Effector memory CD4-positive, alpha-beta T cell (primary cell): ENCODE data around the gene AKNA.
"Not testable (repeated sequence)": the region's sequence is repeated elsewhere in the genome, so short reads cannot be mapped to it uniquely, and the experiment has no call there.

Source experiments
- DNase-seq, 3 donors: peaks; one replicate each; pipeline ENCODE4 v3.0.0-alpha.2; 2020
- H3K27ac ChIP-seq: 2 replicates; pipeline ENCODE4 v1.7.0; 2013; ENCODE audit warnings: mild to moderate bottlenecking, low read length, moderate library complexity; ENCODE audit not compliant: insufficient read depth, poor library complexity, severe bottlenecking
- H3K27me3 ChIP-seq: replicated peaks from 2 replicates; pipeline ENCODE4 v1.7.0; 2013; ENCODE audit warnings: mild to moderate bottlenecking, low read length; ENCODE audit not compliant: insufficient read depth, control insufficient read depth, poor library complexity, severe bottlenecking
- H3K36me3 ChIP-seq: 2 replicates; pipeline ENCODE4 v1.7.0; 2013; ENCODE audit warnings: mild to moderate bottlenecking, low read length, moderate library complexity; ENCODE audit not compliant: control insufficient read depth, insufficient read depth
- H3K4me1 ChIP-seq: 2 replicates; pipeline ENCODE4 v1.7.0; 2013; ENCODE audit warnings: low read length, mild to moderate bottlenecking; ENCODE audit not compliant: control insufficient read depth, insufficient read depth, poor library complexity, severe bottlenecking
- H3K4me3 ChIP-seq: 2 replicates; pipeline ENCODE4 v1.7.0; 2013; ENCODE audit warnings: low read length, low read depth, mild to moderate bottlenecking; ENCODE audit not compliant: insufficient read depth, poor library complexity, severe bottlenecking
- H3K9me3 ChIP-seq: 2 replicates; pipeline ENCODE4 v1.7.0; 2013; ENCODE audit warnings: mild to moderate bottlenecking, low read length, moderate library complexity; ENCODE audit not compliant: control insufficient read depth

Gene AKNA

DNA sequence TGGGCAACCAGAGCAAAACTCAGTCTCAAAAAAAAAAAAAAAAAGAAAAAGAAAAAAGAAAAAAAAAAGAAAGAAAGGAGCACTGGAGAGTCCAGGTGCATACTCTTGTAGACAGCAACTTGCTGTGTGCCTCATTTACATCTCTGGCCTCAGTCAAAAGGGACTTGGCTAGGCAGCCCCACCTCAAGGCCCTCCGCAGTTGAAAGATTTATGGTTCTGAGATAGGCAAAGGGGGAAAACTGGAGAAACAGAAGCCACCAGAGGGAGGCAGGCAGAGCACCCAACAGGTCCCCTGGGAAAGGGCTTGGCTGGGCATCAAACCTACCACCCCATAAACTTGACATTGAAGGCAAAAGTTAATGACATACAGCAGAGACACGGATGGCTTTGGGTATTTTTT is 52.0 kb downstream of the AKNA start:
- no peaks in the 10 kb centered on the region for H3K4me1 ChIP-seq
- no peak for DNase-seq
- H3K36me3 ChIP-seq: peaks cover 48% of the 10 kb centered on the region
- H3K27me3 ChIP-seq: no peaks in the 10 kb centered on the region
- H3K4me3 ChIP-seq: no peak overlapping the region
- no peak overlapping the region for H3K27ac ChIP-seq
- H3K9me3 ChIP-seq: no peaks in the 10 kb centered on the region

DNA sequence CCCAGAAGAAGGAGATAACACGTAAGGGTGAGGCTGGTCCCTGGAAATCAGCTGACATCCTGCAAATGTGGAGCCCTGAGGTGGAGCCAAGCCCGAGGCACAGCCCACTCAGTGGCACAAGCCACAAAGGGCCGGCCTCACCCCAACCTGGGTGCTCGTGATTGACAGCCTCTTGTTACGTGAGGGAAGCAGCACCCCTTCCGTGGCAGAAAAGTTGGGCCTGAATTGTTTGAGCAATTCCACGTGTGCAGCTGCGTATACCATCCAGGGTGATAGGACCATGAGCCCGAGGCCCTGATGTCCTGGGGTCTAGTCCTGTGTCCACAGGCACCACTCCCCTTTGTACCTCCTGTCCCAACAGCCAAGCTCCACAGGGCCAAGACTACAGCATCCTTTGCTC is 53.3 kb downstream of the AKNA start:
- H3K36me3 ChIP-seq: peaks cover 36% of the 10 kb centered on the region
- DNase-seq: no peak

DNA sequence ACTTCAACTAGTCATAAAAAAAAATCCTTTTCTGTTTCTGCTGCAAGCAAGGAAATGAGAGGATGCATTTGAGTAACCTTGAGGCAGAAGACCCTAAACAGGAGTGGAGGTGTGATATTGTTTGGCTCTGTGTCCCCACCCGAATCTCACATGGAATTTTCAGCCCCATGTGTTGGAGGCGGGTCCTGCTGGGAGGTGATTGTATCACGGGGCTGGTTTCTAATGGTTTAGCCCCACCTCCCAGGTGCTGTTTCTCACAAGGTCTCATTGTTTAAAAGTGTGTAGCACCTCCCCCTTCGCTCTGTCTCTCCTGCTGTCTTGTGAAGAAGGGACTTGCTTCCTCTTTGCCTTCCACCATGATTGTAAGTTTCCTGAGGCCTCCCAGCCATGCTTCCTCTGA is 54.1 kb downstream of the AKNA start:
- H3K4me1 ChIP-seq, H3K27ac ChIP-seq, DNase-seq, H3K9me3 ChIP-seq, H3K27me3 ChIP-seq, H3K4me3 ChIP-seq: not testable (repeated sequence)
- H3K36me3 ChIP-seq: peaks cover 28% of the 10 kb centered on the region

More for the DNA sequence above, 53.3 kb downstream of the AKNA start:
- no peaks in the 10 kb centered on the region for H3K4me1 ChIP-seq
- no peak overlapping the region for H3K4me3 ChIP-seq
- H3K27ac ChIP-seq: no peak overlapping the region
- H3K9me3 ChIP-seq: no peaks in the 10 kb centered on the region
- H3K27me3 ChIP-seq: no peaks in the 10 kb centered on the region

DNA sequence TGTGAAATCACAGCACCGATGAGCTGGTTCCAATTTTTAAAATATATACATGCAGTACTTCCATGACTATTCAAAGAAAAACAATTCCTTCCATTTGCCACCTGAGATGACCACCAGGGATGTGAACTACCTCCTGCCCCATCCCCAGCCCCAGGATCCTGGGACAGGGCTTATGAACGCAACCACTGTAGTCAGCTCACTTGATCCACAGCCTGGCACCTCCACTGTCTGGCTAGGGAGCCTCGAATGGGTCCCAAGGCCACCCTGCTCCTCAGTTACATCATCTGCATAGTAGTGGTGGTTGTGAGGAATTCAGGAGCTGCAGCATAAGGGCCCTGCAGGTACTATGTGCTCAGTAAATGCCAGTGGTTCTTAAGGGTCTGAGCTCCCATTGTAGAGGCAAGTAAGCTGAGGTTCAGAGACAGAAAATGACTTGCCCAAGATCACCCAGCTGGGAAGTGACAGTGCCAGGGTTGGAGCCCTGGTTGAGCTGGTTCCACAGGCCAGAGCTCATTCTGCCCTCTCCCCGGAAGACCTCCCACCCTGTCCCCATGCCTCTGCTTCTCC is 55.2 kb downstream of the AKNA start:
- H3K27me3 ChIP-seq, H3K4me3 ChIP-seq, DNase-seq, H3K9me3 ChIP-seq, H3K27ac ChIP-seq, H3K4me1 ChIP-seq: not testable (repeated sequence)
- H3K36me3 ChIP-seq: peaks cover 17% of the 10 kb centered on the region

DNA sequence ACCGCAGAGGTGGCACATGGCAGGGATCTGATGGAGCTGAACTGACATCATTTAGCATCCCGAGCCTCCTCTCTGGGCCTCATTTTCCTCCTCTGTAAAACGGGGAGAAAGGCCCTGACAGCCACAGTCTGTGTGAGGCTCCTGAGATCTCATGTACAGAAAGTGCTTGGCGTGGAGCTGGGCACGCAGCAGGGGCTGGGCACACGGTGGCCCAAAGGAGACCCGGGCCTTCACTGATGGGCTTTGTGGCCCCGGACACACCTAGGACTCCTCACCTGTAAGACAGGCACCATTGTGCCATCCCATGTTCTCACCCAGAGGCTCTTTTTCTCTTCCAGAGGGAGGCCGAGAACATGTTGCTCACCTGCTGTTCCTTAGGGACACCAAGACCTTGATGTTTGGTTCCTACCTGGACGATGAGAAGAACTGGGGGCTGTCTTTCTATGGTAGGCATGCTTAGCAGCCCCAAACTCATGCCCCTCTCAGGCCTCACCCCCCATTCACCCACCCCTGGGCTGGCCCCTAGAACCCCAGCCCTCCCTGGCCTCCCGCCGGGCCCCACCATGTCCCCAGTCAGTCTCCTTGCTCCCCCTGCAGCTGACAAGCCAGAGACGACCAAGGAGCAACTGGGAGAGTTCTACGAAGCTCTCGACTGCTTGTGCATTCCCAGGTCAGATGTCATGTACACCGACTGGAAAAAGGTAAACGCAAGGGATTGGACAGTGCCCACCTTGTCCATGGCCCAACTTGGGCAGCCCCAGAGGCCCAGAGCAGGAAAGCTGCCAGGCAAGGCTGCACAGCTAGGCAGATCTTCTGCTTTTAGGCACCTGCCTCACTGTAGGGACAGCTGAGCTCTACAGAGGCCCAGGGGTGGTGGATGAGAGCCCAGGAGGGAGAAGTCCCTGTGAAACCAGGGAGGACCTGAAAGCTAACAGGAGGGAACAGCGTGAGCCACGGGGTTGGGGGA is 56.3 kb downstream of the AKNA start:
- H3K27me3 ChIP-seq, H3K36me3 ChIP-seq, H3K4me1 ChIP-seq, H3K4me3 ChIP-seq, DNase-seq, H3K27ac ChIP-seq, H3K9me3 ChIP-seq: not testable (repeated sequence)

DNA sequence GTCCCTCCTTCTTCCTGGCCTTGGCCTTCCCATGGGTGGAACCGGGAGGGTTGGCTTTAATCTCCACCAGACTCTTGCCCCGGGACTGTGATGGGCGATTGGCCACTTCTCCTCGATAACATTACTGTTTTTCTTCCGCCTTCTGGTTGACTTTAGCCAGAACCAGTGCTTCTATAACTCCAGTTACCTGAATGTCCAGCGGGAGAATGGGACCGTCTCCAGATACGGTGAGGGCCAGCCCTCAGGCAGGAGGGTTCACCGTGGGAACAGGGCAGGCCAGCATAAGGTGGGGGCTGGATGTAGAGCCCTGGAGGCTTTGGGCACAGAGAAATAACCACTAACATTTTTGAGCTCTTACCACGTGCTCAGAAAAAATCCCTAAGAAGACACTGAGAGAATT is 57.1 kb downstream of the AKNA start:
- Histone ChIP-seq H3K27me3 (no peaks in the 10 kb centered on the region), H3K36me3 (peaks cover under 1% of the 10 kb centered on the region), H3K4me3 (no peak overlapping the region), H3K4me1 (no peaks in the 10 kb centered on the region), H3K27ac (no peak overlapping the region), H3K9me3 (no peaks in the 10 kb centered on the region)
- no peak for DNase-seq

DNA sequence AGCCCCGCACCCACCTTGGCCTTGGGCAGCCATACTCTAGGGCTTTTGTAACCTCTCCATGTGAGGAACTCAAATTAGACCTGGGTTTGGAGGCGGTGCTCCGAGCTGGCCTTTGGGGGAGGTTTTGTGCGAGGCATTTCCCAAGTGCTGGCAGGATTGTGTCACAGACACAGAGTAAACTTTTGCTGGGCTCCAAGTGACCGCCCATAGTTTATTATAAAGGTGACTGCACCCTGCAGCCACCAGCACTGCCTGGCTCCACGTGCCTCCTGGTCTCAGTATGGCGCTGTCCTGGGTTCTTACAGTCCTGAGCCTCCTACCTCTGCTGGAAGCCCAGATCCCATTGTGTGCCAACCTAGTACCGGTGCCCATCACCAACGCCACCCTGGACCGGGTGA is 58.2 kb downstream of the AKNA start, which contains the start of gene ORM2:
TSS of gene ORM2 (plus strand) at position 245 of the 398 bp plus-strand sequence. CDS start at position 281, 36 bp downstream.
- H3K27ac ChIP-seq, H3K27me3 ChIP-seq, H3K9me3 ChIP-seq, H3K4me3 ChIP-seq, DNase-seq, H3K4me1 ChIP-seq, H3K36me3 ChIP-seq: not testable (repeated sequence)

DNA sequence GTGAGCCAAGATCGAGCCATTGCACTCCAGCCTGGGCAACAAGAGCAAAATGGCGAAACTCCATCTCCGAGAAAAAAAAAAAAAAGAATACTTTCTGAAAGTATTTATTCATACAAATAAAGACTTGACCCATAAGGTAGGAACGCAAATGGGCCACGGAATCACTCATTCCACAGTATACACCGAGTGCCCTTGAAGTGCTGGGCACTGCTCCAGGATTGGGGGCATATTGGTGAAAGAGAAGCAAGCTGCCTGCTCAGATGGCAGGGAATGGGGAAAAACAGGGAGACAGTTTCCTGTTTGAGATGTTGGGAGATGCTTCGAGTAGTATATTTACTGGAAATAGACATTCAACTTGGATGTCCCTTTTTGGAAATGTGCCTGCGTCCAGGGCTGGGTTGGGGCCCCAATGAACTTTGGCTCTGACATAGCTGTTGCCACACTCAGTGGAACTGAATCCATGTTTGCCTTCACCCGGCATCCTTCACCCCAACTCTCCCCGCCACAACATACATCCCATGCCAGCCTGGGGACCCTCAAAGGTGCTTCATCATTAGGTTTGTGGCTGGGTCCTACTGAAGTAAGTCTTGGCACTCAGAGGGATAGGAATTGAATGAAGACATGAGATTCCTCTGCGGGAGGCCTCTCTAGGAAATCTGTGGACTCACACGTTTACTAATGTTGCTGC is 58.7 kb downstream of the AKNA start:
- not testable (repeated sequence) for H3K4me1 ChIP-seq, H3K9me3 ChIP-seq, H3K36me3 ChIP-seq, H3K27ac ChIP-seq, H3K27me3 ChIP-seq, DNase-seq, H3K4me3 ChIP-seq

DNA sequence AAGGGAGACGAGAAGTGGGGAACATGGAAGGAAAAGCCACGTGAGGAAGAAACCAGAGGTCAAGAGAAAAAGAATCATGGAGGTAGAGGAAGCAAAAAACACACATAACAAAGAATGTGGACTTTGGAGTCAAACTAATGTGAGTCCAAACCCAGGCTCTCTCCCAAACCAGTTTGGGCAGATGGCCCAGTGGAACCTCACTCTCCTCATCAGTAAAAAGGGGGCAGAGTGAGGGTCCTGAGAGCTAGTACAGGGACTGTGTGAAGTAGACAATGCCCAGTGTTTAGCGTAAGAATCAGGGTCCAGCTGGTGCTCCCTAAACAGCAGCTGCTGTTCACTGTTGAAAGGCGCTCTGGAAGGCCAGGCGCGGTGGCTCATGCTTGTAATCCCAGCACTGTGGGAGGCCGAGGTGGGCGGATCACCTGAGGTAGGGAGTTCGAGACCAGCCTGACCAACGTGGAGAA is 59.4 kb downstream of the AKNA start:
- not testable (repeated sequence) for H3K27me3 ChIP-seq, H3K27ac ChIP-seq, H3K4me3 ChIP-seq, H3K4me1 ChIP-seq, H3K9me3 ChIP-seq, DNase-seq, H3K36me3 ChIP-seq

DNA sequence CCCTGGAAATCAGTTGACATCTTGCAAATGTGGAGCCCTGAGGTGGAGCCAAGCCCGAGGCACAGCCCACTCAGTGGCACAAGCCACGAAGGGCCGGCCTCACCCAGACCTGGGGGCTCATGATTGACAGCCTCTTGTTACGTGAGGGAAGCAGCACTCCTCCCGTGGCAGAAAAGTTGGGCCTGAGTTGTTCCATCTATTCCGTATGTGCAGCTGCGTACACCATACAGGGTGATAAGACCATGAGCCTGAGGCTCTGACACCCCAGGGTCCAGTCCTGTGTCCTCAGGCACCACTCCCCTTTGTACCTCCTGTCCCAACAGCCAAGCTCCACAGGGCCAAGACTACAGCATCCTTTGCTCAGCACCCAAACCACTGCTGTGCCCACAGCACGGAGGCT is 60.0 kb downstream of the AKNA start:
- Histone ChIP-seq H3K4me1 (no peaks in the 10 kb centered on the region), H3K4me3 (no peak overlapping the region), H3K9me3 (no peaks in the 10 kb centered on the region), H3K27ac (no peak overlapping the region), H3K36me3 (no peaks in the 10 kb centered on the region), H3K27me3 (no peaks in the 10 kb centered on the region)
- no peak for DNase-seq
